HG02759 (cell line): Measurements from ENCODE around the gene PHLPP1.

ENCODE experiments used
- ATAC-seq: cut with Tn5 transposase; IDR thresholded peaks from one replicate; pipeline ENCODE4 v1.9.1; 2021; ENCODE audit warnings: mild to moderate bottlenecking, moderate library complexity; ENCODE audit not compliant: unreplicated experiment

PHLPP1 gene

GRCh38 chr18:62975785-62976184, 260.4 kb downstream of the PHLPP1 start:
- no peak for ATAC-seq

- no peak for ATAC-seq
Observed at GRCh38 chr18:62976227-62976626, 260.9 kb downstream of the PHLPP1 start.

- no peak for ATAC-seq
Observed at GRCh38 chr18:62977512-62977911, 262.2 kb downstream of the PHLPP1 start.

- no peak for ATAC-seq
Observed at GRCh38 chr18:62978251-62979049, 263.1 kb downstream of the PHLPP1 start.

DNA sequence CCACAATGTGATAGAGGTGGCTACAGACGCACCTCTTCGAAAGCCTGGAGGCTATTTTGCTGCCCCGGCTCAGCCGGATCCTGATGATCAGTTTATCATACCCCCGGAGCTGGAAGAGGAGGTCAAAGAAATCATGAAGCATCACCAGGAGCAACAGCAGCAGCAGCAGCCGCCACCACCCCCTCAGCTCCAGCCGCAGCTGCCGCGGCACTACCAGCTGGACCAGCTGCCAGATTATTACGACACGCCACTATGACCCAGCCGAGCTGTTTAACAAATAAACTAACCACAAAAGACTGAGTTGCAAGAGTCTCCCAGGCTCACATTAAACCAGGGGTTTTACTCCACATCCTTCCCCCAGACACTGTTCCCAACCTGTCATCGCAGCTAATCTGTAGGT, 263.8 kb downstream of the PHLPP1 start:
- ATAC-seq: no peak

GRCh38 chr18:62979900-62980299, 264.6 kb downstream of the PHLPP1 start:
- ATAC-seq: no peak

GRCh38 chr18:62981566-62981965, 266.2 kb downstream of the PHLPP1 start:
- no peak for ATAC-seq

- peak; percentile 63 for ATAC-seq
Observed at GRCh38 chr18:62982600-62983251, 267.4 kb downstream of the PHLPP1 start.

DNA sequence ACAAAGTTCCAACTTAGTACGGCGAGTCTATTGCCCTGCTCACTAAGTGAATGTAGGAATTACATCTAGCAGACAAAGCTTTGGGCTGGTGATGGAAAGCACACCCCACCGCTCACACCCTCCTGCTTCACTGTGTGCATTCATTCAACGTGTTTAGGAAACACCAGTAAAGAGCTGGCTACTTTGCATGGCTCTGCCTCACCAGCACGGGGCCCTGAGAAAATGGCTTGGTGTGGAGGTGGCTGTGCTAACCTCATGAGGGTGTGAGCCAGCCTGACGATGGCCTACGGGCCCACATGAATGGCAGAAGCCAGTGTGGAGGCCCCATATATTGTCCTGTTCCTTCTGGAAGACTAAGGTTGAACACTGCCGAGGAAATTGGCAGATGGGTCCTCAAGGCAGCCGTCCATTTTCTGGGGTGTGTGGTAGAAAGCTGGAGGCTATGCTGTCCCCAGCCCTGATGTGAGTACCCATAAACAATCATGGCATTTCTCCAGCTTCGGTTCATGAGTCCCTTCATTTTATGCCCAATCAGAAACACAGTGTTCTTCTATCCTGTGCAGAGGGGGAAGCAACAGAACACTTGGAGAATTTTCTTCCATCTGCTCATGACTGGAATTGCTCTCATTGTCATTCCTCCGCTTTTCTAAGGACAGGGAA, 269.4 kb downstream of the PHLPP1 start:
- no peak for ATAC-seq

DNA sequence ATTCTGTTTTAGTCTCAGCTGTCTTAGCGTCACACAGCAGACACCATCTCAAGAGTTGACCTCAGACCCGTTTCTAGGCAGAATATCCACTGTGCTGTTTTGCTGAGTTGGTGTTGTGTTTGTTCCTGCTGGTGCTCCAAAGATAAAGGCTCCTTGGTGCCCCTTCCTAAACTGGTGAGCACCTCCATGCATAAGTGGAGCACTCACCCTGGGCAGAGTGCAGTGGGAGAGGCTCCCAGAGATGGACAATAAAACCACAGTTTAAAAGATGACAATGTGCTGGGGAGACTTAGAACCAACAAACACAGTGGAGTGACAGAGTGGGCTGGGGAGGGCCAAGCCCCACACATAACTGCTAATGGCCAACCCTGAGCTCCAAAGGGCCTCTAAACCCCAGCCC, 271.1 kb downstream of the PHLPP1 start:
- no peak for ATAC-seq

- ATAC-seq: no peak
Observed at GRCh38 chr18:62987055-62987830, 271.9 kb downstream of the PHLPP1 start.

GRCh38 chr18:62987859-62988258, 272.5 kb downstream of the PHLPP1 start:
- no peak for ATAC-seq

GRCh38 chr18:62988471-62988870, 273.1 kb downstream of the PHLPP1 start:
- no peak for ATAC-seq

DNA sequence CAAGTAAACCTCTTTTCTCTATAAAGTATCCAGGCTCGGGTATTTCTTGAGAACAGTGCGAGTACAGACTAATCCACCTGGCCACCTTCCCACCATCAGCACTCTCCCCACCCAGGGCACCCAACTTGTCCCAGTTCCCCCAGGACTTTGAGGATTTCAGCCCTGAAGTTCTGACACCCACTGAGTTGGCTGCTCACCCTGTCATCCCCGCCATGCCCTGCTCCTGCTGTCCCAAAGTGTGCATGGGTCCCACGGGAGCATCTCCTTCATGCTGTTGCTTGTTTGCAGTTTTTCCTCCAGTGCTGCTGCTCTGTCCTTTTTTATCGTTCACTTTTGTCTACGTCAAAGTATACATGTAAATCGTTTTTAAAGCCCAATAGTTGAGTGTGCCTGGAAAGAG, 273.9 kb downstream of the PHLPP1 start:
- no peak for ATAC-seq

GRCh38 chr18:62990653-62991052, 275.3 kb downstream of the PHLPP1 start:
- ATAC-seq: no peak

DNA sequence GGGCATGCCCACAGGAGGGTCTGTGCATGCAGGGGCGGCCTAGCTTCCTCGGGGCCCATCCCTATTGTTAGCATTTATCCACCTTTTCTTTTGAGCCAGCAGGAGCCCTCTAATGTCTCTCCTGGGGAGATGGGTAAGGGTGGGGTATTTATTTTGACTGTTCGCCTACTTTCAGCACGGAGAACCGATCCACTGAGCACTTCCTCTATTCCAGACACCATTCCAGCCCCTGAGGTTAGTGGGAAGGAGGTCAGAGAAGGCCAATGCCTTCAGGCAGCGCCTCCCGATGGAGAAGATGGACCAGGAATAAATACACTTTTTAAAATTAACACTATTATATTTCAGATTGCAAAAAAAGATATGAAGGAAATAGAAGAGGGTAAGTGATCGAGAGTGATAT, 276.0 kb downstream of the PHLPP1 start:
- no peak for ATAC-seq

DNA sequence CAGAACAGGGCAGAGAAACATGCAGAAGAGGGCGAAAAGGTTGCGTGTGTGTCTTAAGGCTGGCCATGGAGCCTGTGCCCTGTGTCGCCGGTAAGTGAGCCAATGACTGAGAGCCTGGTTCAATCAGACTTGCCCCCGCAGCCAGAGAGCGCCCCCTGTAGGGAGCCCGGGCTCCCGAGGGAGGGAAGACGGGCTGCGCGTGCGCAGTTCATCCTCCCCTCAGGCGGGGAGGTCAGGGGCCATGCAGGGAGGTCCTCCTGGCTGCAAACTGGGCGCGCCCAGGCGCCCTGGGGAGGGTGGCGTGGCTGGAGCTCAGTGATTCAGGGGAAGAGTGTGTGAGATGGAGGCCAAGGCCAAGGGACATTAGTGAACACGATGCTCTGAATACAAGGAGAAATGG, 276.6 kb downstream of the PHLPP1 start:
- no peak for ATAC-seq

DNA sequence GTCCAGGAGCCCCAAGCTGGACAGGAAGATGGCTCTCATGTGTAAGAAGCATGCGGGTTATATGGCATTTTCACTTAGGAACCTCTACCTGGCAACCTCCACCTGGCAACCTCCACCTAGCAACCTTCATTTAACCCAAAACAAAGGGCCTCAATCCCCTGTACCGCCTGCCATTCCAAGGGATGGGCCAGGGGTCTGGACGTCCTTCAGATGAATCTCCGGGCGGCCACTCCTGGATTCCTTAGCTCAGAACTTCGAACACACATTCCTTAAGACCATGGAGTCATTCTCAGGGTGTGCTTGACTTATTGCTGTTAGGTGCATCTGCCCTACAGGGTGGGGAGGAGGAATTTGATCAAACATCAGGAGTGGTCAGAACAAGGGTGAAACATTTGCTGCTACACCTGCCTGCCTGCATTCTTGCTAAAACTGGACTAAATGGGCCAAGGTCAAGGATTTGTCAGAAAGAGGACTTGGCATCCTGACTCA, 277.6 kb downstream of the PHLPP1 start:
- no peak for ATAC-seq

DNA sequence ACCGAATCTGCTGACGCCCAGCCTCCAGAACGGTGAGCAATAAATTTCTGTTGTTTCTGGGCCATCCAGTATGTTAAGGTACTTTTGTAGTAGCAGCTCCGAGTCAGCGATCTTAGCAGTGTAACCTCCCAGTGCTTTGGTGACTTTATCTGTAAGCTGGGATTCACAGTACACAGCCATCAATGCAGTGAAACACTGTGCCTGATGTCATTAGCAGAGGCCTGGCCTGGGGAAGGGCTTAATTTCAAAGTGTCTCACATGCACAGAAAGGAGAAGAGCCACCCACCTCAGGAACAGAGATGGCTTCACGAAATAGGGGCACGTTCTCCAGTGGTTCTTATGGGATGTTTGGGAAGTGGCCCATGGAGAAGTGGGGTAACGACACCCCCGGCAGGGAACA, 281.2 kb downstream of the PHLPP1 start:
- no peak for ATAC-seq

- ATAC-seq: no peak
Observed at GRCh38 chr18:62997076-62997475, 281.7 kb downstream of the PHLPP1 start.

- ATAC-seq: no peak
Observed at GRCh38 chr18:62998443-62998842, 283.1 kb downstream of the PHLPP1 start.
